Left renal pelvis (tissue), 4 donors: Measurements from ENCODE around the gene GALNT7. TPM values are rescaled to one million over a fixed set of nuclear protein-coding genes. Genes with fewer than 3 reads are reported as not detected.

Experiments used
- DNase-seq, 4 donors: peaks; one replicate each; pipeline ENCODE4 v3.0.0-alpha.2; 2013; ENCODE audit warnings: low read depth in 4 of 4, low spot score in 3 of 4
- polyA plus RNA-seq, 4 donors: library from polyadenylated mRNA; unstranded; fragments of 120-200 nt; gene quantifications; one replicate each; pipeline ENCODE4 v1.2.1, GENCODE V29; 2013; ENCODE audit not compliant: insufficient read length in 4 of 4

GALNT7 gene
- polyA plus RNA-seq, 4 donors, result 15.8 to 42.0 (median 36.1) TPM

- DNase-seq, result no peak
Measured at GRCh38 chr4:173258866-173259265, 90.3 kb downstream of the GALNT7 start.

GRCh38 chr4:173259310-173259709 is 90.7 kb downstream of the GALNT7 start:
- no peak for DNase-seq

- DNase-seq, result no peak
Measured at GRCh38 chr4:173261052-173261451, 92.4 kb downstream of the GALNT7 start.

- DNase-seq, result no peak
Measured at GRCh38 chr4:173262375-173262774, 93.8 kb downstream of the GALNT7 start.

- DNase-seq, result no peak
Measured at GRCh38 chr4:173264245-173264644, 95.6 kb downstream of the GALNT7 start.

GRCh38 chr4:173264684-173265185 is 96.1 kb downstream of the GALNT7 start:
- DNase-seq, result no peak

- DNase-seq, result no peak
Measured at GRCh38 chr4:173265751-173266150, 97.1 kb downstream of the GALNT7 start.

GRCh38 chr4:173267711-173268110 is 99.1 kb downstream of the GALNT7 start:
- DNase-seq, result no peak

- no peak for DNase-seq
Measured at GRCh38 chr4:173269280-173269679, 100.7 kb downstream of the GALNT7 start.

GRCh38 chr4:173270312-173271027 is 101.9 kb downstream of the GALNT7 start:
- DNase-seq, result no peak

- DNase-seq, result no peak
Measured at GRCh38 chr4:173272314-173272713, 103.7 kb downstream of the GALNT7 start.

GRCh38 chr4:173272996-173273395 is 104.4 kb downstream of the GALNT7 start:
- DNase-seq, result no peak

GRCh38 chr4:173273941-173274340 is 105.3 kb downstream of the GALNT7 start:
- no peak for DNase-seq

- DNase-seq, result no peak
Measured at GRCh38 chr4:173274744-173275143, 106.1 kb downstream of the GALNT7 start.

- DNase-seq, result no peak
Measured at GRCh38 chr4:173275150-173275549, 106.5 kb downstream of the GALNT7 start.

- no peak for DNase-seq
Measured at GRCh38 chr4:173277340-173277739, 108.7 kb downstream of the GALNT7 start.

GRCh38 chr4:173280998-173281397 is 112.4 kb downstream of the GALNT7 start:
- no peak for DNase-seq

- no peak for DNase-seq
Measured at GRCh38 chr4:173281406-173282255, 113.0 kb downstream of the GALNT7 start.

- DNase-seq, result no peak
Measured at GRCh38 chr4:173282256-173282562, 113.6 kb downstream of the GALNT7 start.

GRCh38 chr4:173282626-173283025 is 114.0 kb downstream of the GALNT7 start:
- no peak for DNase-seq

- no peak for DNase-seq
Measured at GRCh38 chr4:173284463-173284862, 115.9 kb downstream of the GALNT7 start.

- DNase-seq, result no peak
Measured at GRCh38 chr4:173287486-173287885, 118.9 kb downstream of the GALNT7 start.
